GM23338 (cell line): ENCODE data around the gene C4A. TPM values are rescaled to one million over a fixed set of nuclear protein-coding genes. Genes with fewer than 3 reads are reported as not detected.

Source experiments
- ATAC-seq: fragments of 200-7000 bp; cut with Tn5 transposase; 3 replicates; pipeline ENCODE4 v1.9.1; 2020
- DNase-seq: peaks from one replicate; pipeline ENCODE4 v3.0.0-alpha.2; 2015; ENCODE audit warnings: low spot score
- H2AFZ ChIP-seq: fragments of 200-600 bp; sonication (generic); 2 replicates; pipeline ENCODE4 v1.8.0; 2016; ENCODE audit warnings: antibody characterized with exemption, mild to moderate bottlenecking, moderate library complexity
- H3F3A ChIP-seq: fragments of 200-600 bp; sonication (generic); replicated peaks from 2 replicates; pipeline ENCODE4 v1.8.0; 2017; ENCODE audit warnings: antibody characterized with exemption, mixed run types, low read depth
- H3K27ac ChIP-seq: fragments of 200-600 bp; sonication (generic); 2 replicates; pipeline ENCODE4 v1.6.1; 2016; ENCODE audit warnings: low read depth
- H3K27me3 ChIP-seq: fragments of 200-600 bp; sonication (generic); 2 replicates; pipeline ENCODE4 v1.8.0; 2016; ENCODE audit warnings: mild to moderate bottlenecking, mixed run types, moderate library complexity; ENCODE audit not compliant: insufficient read depth
- H3K36me3 ChIP-seq: fragments of 200-600 bp; sonication (generic); 2 replicates; pipeline ENCODE4 v1.8.0; 2016; ENCODE audit warnings: mild to moderate bottlenecking; ENCODE audit not compliant: insufficient read depth
- H3K4me1 ChIP-seq: fragments of 200-600 bp; sonication (generic); 2 replicates; pipeline ENCODE4 v1.8.0; 2016; ENCODE audit warnings: mild to moderate bottlenecking, moderate library complexity; ENCODE audit not compliant: insufficient read depth
- H3K4me2 ChIP-seq: fragments of 200-600 bp; sonication (generic); 2 replicates; pipeline ENCODE4 v1.7.1; 2017; ENCODE audit warnings: mixed run types
- H3K4me3 ChIP-seq: fragments of 200-600 bp; sonication (generic); 2 replicates; pipeline ENCODE4 v1.6.1; 2016; ENCODE audit warnings: mixed run types
- H3K79me2 ChIP-seq: fragments of 200-600 bp; sonication (generic); replicated peaks from 2 replicates; pipeline ENCODE4 v1.8.0; 2017; ENCODE audit warnings: mild to moderate bottlenecking; ENCODE audit not compliant: insufficient read depth
- H3K9me2 ChIP-seq: fragments of 200-600 bp; sonication (generic); 2 replicates; pipeline ENCODE4 v1.8.0; 2017; ENCODE audit not compliant: insufficient read depth
- H4K20me1 ChIP-seq: fragments of 200-600 bp; sonication (generic); replicated peaks from 2 replicates; pipeline ENCODE4 v1.8.0; 2017; ENCODE audit warnings: mild to moderate bottlenecking; ENCODE audit not compliant: insufficient read depth
- H3K27ac Mint-ChIP-seq: 2 replicates; pipeline ENCODE4 v1.8.0; 2020; ENCODE audit warnings: inconsistent platforms, mild to moderate bottlenecking, moderate library complexity, mixed read lengths
- H3K27me3 Mint-ChIP-seq: 3 replicates; pipeline ENCODE4 v1.8.0; 2022; ENCODE audit warnings: low read depth, mild to moderate bottlenecking, moderate library complexity, mixed read lengths, inconsistent platforms; ENCODE audit not compliant: insufficient read depth, poor library complexity
- H3K36me3 Mint-ChIP-seq: 3 replicates; pipeline ENCODE4 v1.8.0; 2021; ENCODE audit warnings: low read depth, mild to moderate bottlenecking, inconsistent platforms, moderate library complexity, mixed read lengths
- H3K4me1 Mint-ChIP-seq: 3 replicates; pipeline ENCODE4 v1.8.0; 2020; ENCODE audit warnings: mild to moderate bottlenecking, inconsistent platforms, mixed read lengths
- H3K4me3 Mint-ChIP-seq: 3 replicates; pipeline ENCODE4 v1.8.0; 2021; ENCODE audit warnings: moderate library complexity, mild to moderate bottlenecking, inconsistent platforms, mixed read lengths
- H3K9me3 Mint-ChIP-seq: 3 replicates; pipeline ENCODE4 v1.8.0; 2020; ENCODE audit warnings: moderate library complexity, mild to moderate bottlenecking, inconsistent platforms, mixed read lengths
- CREB1 ChIP-seq: fragments of 250-450 bp; sonication (Bioruptor Pico); IDR thresholded peaks from 2 replicates; pipeline ENCODE4 v1.5.0; 2020; ENCODE audit warnings: low read depth, mild to moderate bottlenecking, moderate library complexity
- CTCF ChIP-seq, 2 experiments: fragments of 200-600 bp in 1 of 2; sonication (generic) in 1 of 2; conservative IDR thresholded peaks; 2 replicates each; pipeline versions ENCODE4 v1.5.1 to v1.6.1; 2016 to 2017; ENCODE audit warnings: antibody characterized with exemption in 2 of 2, low read depth in 2 of 2, mild to moderate bottlenecking in 2 of 2, moderate library complexity in 1 of 2
- EZH2 ChIP-seq: fragments of 200-600 bp; sonication (generic); IDR thresholded peaks from one replicate; pipeline ENCODE4 v1.8.0; 2017; ENCODE audit warnings: antibody characterized with exemption, mild to moderate bottlenecking, low read depth; ENCODE audit not compliant: unreplicated experiment
- ZNF331 ChIP-seq: fragments of 250-450 bp; sonication (Bioruptor Pico); IDR thresholded peaks from 2 replicates; pipeline ENCODE4 v1.5.0; 2020; ENCODE audit warnings: low read depth, mild to moderate bottlenecking, moderate library complexity
- ZNF462 ChIP-seq: fragments of 250-450 bp; sonication (Bioruptor Pico); IDR thresholded peaks from 2 replicates; pipeline ENCODE4 v1.5.0; 2020; ENCODE audit warnings: mild to moderate bottlenecking, moderate library complexity
- polyA plus RNA-seq: library from polyadenylated mRNA; unstranded; fragments of >200 nt; fragmentation: Nextera tagmentation; extraction: Ambion mirVana; gene quantifications from 2 replicates; pipeline ENCODE4 v1.2.1, GENCODE V29; 2016
- total RNA-seq: library from RNA; depleted of rRNA; stranded (reverse); fragments of >200 nt; shearing (Covaris generic); gene quantifications from 2 replicates; pipeline ENCODE4 v1.2.3, GENCODE V29; 2014

Gene C4A
- total and polyA plus RNA-seq, 2 experiments from 2014 or later = 0.48 to 0.97 TPM

- H3F3A ChIP-seq = peaks cover 4% of the 10 kb centered on the region
- Mint-ChIP-seq H3K4me1 (peaks cover 5% of the 10 kb centered on the region), H3K36me3 (peaks cover 39% of the 10 kb centered on the region; the same call in 2 of the 3 replicates), H3K4me3 (no peak overlapping the region), H3K27me3 (peaks cover 2% of the 10 kb centered on the region), H3K9me3 (peaks cover 35% of the 10 kb centered on the region), H3K27ac (no peak overlapping the region)
- DNase-seq = no peak
- H3K36me3 ChIP-seq = no peaks in the 10 kb centered on the region
- H3K27ac ChIP-seq = no peak overlapping the region
- H3K27me3 ChIP-seq = no peaks in the 10 kb centered on the region
- H4K20me1 ChIP-seq = no peaks in the 10 kb centered on the region; the same call in 1 of the 2 replicates
- no peaks in the 10 kb centered on the region for H3K9me2 ChIP-seq
- no peak overlapping the region for H3K4me2 ChIP-seq
- H3K4me3 ChIP-seq = no peak overlapping the region
- peaks cover 3% of the 10 kb centered on the region for H3K4me1 ChIP-seq
- peaks cover 7% of the 10 kb centered on the region for H3K79me2 ChIP-seq
- no peak overlapping the region for H2AFZ ChIP-seq
- no peak for TF ChIP-seq ZNF462 (CRISPR knock-in tag)
- no peak for ATAC-seq
Measured at GRCh38 chr6:31977816-31978431, 3.9 kb upstream of the C4A start.

- Histone ChIP-seq H3K4me3 (no peak overlapping the region), H3K4me1 (no peaks in the 10 kb centered on the region), H3K36me3 (no peaks in the 10 kb centered on the region), H3K4me2 (no peak overlapping the region), H3K9me2 (no peaks in the 10 kb centered on the region), H3K27me3 (no peaks in the 10 kb centered on the region), H2AFZ (no peak overlapping the region), H3K79me2 (no peaks in the 10 kb centered on the region), H3K27ac (no peak overlapping the region), H3F3A (no peaks in the 10 kb centered on the region), H4K20me1 (no peaks in the 10 kb centered on the region; the same call in 1 of the 2 replicates)
- H3K9me3 Mint-ChIP-seq = peaks cover 31% of the 10 kb centered on the region
- H3K4me3 Mint-ChIP-seq = no peak overlapping the region
- H3K27ac Mint-ChIP-seq = no peak overlapping the region
- ATAC-seq (no peak; the same call in 2 of the 3 replicates), DNase-seq (no peak)
- H3K27me3 Mint-ChIP-seq = peaks cover 2% of the 10 kb centered on the region
- no peaks in the 10 kb centered on the region; the same call in 2 of the 3 replicates for H3K4me1 Mint-ChIP-seq
- H3K36me3 Mint-ChIP-seq = peaks cover 31% of the 10 kb centered on the region; the same call in 2 of the 3 replicates
- no peak for TF ChIP-seq CREB1
- no peak for TF ChIP-seq EZH2
- TF ChIP-seq ZNF331 (CRISPR knock-in tag) = no peak
- no peak for TF ChIP-seq CTCF (conservative IDR thresholded peaks at IDR 0.05; ENCODE audit: low read depth in 2 of 2)
Measured at GRCh38 chr6:31978831-31979230, 3.0 kb upstream of the C4A start.
